ENCODE measurements around the gene STAT5B.
"Not testable (repeated sequence)": the region's sequence is repeated elsewhere in the genome, so short reads cannot be mapped to it uniquely, and the experiment has no call there.

The STAT5B gene

DNA sequence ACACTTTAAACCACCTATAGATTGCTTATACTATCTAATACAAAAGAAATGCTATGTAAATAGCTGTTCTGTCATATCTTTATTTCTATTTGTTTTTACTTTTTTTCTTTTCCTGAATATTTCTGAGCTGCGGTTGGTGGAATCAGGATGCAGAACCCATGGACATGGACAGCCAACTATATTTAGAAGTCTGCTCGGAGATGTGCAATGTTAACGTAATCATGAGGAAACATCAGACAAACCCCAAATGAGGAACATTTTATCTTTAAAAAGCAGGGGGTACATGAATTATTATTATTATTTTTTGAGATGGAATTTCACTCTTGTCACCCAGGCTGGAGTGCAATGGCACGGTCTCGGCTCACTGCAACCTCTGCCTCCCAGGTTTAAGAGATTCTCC lies 50.5 kb downstream of the STAT5B start:
- no peak for DNase-seq

GRCh38 chr17:42224651-42225050 lies 51.5 kb downstream of the STAT5B start:
- no peak for DNase-seq

DNA sequence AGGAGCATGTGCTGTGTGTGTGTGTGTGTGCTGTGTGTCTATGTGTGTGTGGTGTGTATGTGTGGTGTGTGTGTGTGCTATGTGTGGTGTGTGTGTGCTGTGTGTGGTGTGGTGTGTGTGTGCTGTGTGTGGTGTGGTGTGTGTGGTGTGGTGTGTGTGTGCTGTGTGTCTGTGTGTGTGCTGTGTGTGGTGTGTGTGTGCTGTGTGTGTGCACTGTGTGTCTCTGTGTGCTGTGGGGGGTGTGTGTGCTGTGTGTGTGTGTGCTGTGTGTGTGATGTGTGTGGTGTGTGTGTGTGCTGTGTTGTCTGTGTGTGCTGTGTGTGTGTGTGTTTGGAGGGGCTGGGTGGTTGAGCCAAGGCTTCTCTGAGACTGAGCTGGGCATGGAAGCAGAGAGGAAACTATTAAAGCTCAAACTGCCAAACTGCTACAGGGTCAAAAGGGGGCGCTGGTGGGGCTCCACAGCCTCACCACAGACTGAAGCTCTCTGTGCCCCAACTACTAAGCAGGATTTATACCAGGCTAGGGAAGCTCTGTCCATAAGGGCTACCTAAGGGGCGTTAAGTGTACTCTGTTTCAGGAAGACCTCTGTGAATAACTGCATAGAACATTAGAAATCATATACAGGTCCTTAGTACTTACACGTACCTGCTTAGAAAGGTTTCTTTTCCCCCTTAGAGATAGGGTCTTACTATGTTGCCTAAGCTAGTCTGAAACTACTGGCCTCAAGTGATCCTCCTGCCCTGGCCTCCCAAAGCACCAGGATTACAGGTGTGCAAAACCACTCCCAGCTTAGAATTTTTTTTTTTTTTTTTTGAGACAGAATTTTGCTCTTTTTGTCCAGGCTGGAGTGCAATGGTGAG lies 54.1 kb downstream of the STAT5B start:
- peak; percentile 56 for DNase-seq

DNA sequence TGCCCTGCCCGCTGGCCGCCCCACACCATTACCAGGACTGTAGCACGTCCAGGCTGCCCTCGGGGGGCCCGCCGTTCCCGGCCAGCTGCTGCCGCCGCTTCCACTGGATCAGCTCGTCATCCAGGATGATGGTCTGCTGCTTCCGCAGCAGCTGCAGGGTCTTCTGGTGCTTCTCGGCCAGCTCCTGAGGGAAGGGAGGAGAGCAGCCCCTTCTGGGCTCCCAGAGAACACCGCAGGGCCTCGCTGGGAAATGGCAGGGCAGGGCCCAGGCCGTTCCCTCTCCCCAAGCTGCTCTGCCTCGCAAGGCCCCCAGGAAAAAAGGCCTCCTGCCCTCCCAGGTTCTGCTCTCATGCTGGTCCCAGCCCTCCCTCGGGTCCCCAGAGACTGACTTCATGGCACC lies 56.9 kb downstream of the STAT5B start:
- DNase-seq, result not testable (repeated sequence)

DNA sequence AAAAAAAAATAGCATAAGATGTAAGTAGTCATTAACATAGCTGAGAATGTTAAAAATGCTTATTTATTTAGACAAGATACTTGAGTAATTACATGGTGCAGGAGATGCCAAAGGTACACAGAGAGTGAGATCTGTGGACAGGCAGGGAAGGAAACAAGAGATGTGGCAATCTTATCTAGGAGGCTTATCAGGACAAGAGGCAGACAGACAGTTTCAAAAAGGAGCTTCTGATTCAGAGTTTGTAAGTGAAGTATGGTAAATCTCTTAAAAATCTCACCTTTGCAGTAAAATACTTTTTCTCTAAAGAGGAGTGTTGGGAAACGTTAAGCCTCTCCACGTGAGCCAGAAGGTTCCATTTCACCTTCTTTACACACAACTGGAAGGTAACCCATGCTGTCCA lies 62.0 kb downstream of the STAT5B start:
- DNase-seq, result no peak

DNA sequence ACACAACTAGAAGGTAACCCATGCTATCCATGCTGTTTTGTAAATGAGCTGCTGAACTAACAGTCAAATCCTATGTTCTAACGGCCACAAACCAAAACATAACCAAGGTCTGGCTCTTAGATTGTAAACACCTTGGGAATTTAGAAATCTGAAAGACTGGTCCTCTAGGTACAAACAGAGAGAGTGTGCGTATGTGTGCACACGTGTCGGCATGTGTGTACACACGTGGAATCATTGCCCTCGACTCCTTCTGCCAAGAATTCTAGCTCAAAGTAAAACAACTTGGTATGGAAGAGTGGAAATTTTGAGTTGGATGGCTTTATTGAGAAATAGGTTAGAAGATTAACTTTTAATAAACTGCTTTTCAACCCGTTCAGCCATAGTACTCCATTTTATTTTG lies 63.8 kb downstream of the STAT5B start:
- DNase-seq, result no peak

DNA sequence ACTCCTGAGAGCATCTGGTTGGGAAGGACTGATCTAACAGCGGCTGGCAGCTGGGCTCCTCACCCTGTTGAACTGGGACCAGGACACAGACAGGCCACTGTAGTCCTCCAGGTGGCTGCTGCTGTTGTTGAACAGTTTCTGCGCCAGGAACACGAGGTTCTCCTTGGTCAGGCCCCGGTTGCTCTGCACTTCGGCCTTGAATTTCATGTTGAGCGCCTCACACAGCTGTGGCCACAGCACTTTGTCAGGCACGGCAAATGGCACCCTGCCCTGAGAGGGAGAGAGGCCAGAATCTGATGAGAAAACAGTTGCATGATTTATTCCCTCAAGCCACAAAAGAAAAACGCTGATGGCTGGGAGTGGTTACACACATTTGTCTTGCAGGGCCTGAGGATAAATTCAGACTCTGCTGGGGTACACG lies 64.3 kb downstream of the STAT5B start:
- peak; percentile 79 for DNase-seq

DNA sequence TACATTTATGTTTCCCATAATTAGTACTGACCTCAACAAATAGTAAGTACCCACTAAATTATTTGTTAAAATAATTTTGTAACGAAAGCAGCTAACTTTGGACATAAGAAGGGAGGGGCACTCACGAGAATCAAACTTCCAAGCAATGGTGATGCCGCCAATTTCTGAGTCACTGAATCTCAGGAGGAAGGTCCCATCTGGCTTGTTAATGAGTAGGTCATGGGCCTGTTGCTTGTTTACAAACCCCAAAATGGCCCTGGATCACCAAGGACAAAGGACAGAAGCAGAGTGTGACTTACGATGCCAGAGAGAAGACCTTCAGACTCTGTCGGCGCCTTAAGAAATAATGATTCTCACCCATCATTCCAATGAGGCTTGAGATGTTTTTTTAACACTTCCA lies 66.1 kb downstream of the STAT5B start:
- no peak for DNase-seq

GRCh38 chr17:42206153-42206612 lies 70.0 kb downstream of the STAT5B start:
- not testable (repeated sequence) for DNase-seq

DNA sequence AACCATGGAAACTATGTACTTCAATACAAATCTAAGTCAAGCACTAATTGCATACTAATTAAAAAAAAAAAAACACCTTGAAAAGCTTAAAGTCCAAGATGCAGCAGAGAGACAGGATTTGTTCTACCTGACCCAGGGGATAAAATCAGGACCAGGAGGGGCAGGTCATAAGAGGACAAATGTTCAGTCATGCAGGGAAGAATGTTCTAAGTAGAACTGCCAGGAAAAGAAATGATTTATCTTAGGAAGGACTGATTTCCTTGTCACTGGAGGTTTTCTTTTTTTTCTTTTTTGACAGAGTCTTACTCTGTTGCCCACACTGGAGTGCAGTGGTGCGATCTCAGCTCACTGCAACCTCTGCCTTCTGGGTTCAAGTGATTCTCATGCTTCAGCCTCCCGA lies 72.8 kb downstream of the STAT5B start:
- no peak for DNase-seq

DNA sequence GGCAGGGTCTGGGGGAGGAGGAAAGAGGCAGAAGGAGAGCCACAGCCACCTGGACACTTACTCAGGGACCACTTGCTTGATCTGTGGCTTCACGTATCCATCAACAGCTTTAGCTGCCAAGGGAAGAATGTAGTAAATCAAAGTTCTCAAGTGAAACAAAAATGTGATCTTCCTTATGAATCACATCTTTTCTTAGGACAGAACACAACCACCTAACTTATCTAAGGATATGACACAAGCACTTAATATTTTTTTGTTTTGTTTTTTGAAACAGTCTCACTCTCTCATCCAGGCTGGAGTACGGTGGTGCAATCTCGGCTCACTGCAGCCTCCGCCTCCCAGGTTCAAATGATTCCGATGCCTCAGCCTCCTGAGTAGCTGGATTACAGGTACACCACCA lies 73.5 kb downstream of the STAT5B start:
- DNase-seq, result no peak

DNA sequence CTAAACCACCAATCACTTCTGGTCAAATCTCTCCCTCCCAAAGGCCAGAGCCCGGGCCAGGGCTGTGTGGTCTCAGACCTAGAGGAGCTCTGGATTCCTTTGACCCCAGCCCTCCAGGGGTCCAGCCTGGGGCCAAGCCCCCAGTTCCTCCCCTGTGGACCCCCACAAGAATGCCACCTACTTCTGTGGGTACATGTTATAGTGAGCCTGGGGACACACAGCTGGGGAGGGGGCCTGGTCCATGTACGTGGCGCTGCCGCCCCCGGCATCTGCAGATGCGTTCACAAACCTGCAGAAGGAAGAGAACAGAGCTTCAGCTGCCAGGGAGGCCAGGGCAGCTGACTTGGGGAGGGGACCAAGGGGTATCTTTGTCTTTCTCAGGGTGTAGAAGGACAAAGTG lies 74.0 kb downstream of the STAT5B start:
- DNase-seq, result no peak

DNA sequence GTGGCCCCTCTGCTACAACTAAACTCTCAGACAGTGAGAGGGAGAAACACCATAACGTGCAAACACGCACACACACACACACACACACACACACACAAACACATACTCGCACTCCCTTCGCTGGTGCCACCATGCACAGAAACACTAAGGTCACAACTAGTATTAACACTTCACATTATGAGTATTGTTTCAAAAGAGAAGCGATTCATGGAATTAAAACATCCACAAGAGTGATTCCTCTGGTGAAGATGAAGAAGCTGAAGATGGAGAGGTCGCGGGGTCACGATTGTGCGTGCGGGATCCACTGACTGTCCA lies 74.8 kb downstream of the STAT5B start:
- DNase-seq, result no peak

- DNase-seq, result peak; percentile 42
Measured at GRCh38 chr17:42200706-42201457, 75.3 kb downstream of the STAT5B start.

- DNase-seq, result no peak
Measured at GRCh38 chr17:42199416-42200011, 76.7 kb downstream of the STAT5B start.

DNA sequence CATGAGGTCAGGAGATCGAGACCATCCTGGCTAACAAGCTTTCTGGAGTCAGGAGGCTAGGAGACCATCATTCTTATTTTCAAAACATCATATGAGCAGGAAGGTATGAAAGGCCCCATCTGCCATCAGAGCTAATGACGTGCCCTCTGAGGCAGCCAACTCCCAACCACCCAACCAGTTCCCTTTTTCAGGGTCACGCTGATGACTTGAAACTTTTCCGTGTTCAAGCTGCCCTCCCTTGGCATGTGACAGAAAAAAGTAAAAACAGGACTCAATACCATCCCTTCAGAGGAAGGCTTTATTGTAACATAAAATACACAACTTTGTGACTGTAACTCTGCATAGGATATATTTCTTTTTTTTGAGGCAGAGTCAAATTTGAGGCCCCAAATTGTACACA lies 77.3 kb downstream of the STAT5B start:
- no peak for DNase-seq

DNA sequence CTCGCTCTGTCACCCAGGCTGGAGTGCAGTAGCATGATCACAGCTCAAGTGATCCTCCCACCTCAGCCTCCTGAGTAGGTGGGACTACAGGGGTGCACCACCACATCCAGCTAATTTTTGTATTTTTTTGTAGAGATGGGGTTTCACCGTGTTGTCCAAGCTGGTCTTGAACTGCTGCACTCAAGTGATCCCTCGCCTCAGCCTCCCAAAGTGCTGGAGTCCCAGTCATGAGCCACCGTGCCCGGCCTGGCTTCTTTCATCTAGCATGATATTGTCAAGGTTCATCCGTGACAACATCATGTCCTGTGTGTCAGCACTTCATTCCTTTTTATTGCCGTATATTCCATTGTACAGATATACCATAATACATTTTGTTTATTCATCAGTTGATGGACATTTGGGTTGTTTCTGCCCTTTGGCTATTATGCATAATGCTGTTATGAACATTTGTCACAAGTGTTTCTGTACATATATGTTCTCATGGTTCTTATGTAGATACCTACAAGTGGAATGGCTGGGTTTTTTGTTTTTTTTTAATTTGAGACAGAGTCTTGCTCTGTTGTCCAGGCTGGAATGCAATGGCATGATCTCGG lies 78.5 kb downstream of the STAT5B start:
- no peak for DNase-seq

DNA sequence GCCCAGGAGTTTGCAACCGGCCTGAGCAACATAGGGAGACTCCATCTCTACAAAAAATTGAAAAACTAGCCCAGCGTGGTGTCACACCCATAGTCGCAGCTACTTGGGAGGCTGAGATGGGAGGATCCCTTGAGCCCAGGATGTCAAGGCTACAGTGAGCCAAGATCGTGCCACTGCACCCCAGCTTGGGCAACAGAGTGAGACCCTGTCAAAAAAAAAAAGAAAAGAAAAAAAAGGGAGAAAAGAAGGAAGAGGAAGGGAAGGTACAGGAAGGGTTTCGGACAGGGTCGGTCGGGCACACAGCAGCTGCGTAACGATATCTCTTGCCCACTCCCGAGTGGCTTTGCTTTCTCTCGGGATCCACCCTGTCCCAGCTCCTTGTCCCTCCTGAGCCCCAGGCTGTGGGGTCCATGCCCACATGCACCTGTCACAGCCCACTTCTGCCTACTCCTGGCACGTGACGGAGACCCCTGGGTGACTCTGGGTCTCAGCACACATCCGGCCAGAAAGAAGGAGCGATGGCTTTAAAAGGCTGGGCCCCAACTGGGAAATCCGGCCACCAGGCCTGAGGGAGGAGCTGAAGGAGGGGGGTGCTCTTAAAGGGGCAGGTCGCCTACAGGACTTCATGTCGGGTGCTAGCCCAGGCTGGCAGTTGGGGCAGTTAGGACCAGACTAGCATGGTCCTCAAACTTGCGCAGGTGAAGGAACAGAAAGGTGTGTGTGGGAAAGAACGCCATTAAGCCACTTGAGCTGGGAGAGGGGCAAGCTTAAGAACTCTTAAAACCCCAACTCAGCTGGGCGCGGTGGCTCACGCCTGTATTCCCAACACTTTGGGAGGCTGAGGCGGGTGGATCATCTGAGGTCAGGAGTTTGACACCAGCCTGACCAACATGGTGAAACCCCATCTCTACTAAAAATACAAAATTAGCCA lies 82.0 kb downstream of the STAT5B start, which contains the start of gene GHDC:
Gene GHDC (minus strand): TSS at position 526 of the 931 bp plus-strand sequence. CDS start 913 bp downstream, outside the sequence.
- peak; percentile 91 for DNase-seq

DNA sequence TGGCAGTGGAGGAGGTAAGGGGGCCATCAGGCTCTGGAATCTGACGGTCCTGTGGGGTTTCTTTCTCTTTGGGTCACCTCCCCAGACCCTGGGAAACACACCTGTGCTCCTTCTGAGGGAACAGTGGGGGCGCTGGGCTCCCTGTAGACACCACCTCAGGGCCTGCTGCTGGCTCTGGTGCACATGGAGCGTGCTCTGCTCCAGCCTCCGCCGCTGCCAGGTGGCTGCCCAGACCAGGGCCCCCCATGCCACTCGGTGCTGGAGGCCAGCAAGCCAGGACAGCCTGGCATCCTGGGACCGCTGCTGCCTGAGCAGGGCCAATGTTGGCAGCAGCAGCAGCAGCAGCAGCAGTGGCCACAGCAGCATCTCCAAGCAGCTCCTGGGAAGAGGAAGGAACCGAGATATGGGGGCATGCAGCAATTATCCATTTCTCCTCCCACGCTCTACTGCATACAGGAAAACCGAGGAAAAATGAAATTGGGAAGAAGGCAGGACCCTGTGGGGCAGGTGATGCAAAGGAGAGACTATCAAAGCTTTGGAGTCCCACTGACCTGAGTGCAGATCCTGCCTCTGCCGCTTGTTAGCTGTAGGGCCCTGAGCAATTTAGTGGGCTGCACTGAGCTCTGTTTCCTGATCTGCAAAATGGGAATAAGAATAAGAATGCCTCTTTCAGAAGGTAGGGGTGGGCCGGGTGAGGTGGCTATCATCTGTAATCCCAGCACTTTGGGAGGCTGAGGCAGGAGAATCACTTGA lies 82.8 kb downstream of the STAT5B start:
- no peak for DNase-seq

DNA sequence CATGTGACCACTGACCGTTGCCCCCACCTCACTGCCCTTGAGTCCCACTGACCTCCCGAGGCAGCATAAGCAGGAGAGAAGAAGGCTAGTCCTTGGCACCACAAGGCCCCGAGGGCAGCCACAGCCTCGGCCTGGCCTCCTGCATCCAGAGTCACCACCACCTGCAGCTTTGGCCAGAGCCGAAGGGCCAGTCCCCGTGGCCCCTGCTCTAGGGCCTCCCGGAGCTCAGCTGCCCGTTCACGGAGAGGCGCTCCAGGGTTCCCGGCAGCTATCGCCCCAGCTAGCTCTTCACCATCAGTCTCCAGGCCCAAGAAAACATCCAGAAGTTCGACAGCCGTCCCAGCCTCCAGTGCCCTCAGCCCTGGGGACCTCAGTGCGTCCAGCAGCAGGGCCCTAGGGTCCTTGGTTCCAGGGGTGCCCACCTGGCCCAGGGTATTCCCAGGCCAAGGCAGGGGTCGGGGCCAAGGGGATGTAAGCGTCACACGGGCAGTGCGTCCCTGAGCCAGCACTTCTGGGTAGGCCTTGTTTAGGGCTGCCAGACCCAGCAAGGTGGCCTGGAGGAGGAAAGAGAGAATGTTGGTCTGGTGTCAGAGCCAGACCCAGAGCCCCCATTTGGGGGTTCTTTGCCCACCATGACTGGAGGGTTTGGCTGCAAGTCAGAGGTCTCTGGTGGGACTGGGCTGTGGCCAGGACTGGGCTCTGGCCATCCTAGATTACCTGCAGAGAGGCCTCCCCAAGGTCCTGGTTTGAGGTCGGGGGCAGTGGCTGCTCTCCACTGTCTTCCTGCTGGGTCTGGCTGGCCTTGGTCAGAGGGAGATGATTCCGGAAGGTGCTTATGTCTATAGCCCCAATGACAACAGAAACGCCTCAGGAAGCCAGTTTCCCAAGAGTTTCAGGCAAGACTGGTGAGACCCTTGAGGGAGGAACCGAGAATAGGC lies 83.7 kb downstream of the STAT5B start:
- no peak for DNase-seq
